Measurements from ENCODE around the gene VKORC1L1. TPM values are rescaled to one million over a fixed set of nuclear protein-coding genes. Genes with fewer than 3 reads are reported as not detected.

The VKORC1L1 gene
- total RNA-seq, 1 donor: 19.9 TPM

GRCh38 chr7:66007232-66007631 is 134.4 kb downstream of the VKORC1L1 start:
- TF ChIP-seq, protein P1, sequence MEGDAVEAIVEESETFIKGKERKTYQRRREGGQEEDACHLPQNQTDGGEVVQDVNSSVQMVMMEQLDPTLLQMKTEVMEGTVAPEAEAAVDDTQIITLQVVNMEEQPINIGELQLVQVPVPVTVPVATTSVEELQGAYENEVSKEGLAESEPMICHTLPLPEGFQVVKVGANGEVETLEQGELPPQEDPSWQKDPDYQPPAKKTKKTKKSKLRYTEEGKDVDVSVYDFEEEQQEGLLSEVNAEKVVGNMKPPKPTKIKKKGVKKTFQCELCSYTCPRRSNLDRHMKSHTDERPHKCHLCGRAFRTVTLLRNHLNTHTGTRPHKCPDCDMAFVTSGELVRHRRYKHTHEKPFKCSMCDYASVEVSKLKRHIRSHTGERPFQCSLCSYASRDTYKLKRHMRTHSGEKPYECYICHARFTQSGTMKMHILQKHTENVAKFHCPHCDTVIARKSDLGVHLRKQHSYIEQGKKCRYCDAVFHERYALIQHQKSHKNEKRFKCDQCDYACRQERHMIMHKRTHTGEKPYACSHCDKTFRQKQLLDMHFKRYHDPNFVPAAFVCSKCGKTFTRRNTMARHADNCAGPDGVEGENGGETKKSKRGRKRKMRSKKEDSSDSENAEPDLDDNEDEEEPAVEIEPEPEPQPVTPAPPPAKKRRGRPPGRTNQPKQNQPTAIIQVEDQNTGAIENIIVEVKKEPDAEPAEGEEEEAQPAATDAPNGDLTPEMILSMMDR (IDR thresholded peaks at IDR 0.05; ENCODE audit: insufficient read depth, low read depth, low read length): no peak
- no peak for DNase-seq (ENCODE audit: low read depth)
- H3K4me3 ChIP-seq (ENCODE audit: low read depth, low read length): no peak overlapping the region

Small RNA genes within 50 kb of the gene (small RNA-seq; reads per million reads assigned to genes)
- not detected for gene AC073261.1
- gene RNU6-973P: not detected

Other genes with a start within 250 kb of the VKORC1L1 start
- 13.0 and 22.9 TPM in 2 replicates for gene GUSB, start 109.1 kb downstream of the VKORC1L1 start, total RNA-seq
- gene ASL, start 202.7 kb downstream of the VKORC1L1 start, total RNA-seq: 33.5 and 34.5 TPM in 2 replicates
- 47.4 and 53.1 TPM in 2 replicates for gene CRCP, start 241.8 kb downstream of the VKORC1L1 start, total RNA-seq

All from fibroblast of villous mesenchyme (primary cell).